B cell (primary cell): ENCODE data around the gene CD99L2. TPM values are rescaled to one million over a fixed set of nuclear protein-coding genes. Genes with fewer than 3 reads are reported as not detected.

Experiments
- ATAC-seq: fragments of 200-7000 bp; cut with Tn5 transposase; one replicate; pipeline ENCODE4 v1.10.0; 2021; ENCODE audit warnings: low read depth, mild to moderate bottlenecking, moderate number of reproducible peaks, moderate library complexity
- CTCF ChIA-PET: fragments of 350-600 bp; sonication (Branson Sonifier 250); formaldehyde crosslinking; loops from one replicate; lab custom pipeline; 2021; ENCODE audit warnings: antibody characterized with exemption, inconsistent platforms; lab: Charles Lee
- POLR2A ChIA-PET: fragments of 350-600 bp; sonication (Branson Sonifier 250); formaldehyde crosslinking; loops from one replicate; lab custom pipeline; 2021; ENCODE audit warnings: antibody characterized with exemption; lab: Charles Lee
- DNase-seq: peaks from one replicate; pipeline ENCODE4 v3.0.0; 2013
- H2AFZ ChIP-seq: 2 replicates; pipeline ENCODE4 v1.6.1; 2012; ENCODE audit warnings: mild to moderate bottlenecking, low read depth, low read length; ENCODE audit not compliant: insufficient read depth, poor library complexity, severe bottlenecking
- H3K27ac ChIP-seq, 2 donors: 1 replicate in 1 of 2; 2 replicates in 1 of 2; pipeline ENCODE4 v1.5.1; 2012 to 2013; ENCODE audit warnings: low read length in 2 of 2, mild to moderate bottlenecking in 2 of 2, moderate library complexity in 1 of 2
- H3K27me3 ChIP-seq, 4 experiments: fragments of 200-600 bp in 1 of 4; sonication (generic) in 1 of 4; replicated peaks in 1 of 4; 1 replicate in 2 of 4; 2 replicates in 2 of 4; pipeline versions ENCODE4 v1.6.1 to v1.7.0; 2013 to 2016; ENCODE audit warnings: low read length in 3 of 4, mild to moderate bottlenecking in 2 of 4, mixed read lengths in 1 of 4, moderate library complexity in 1 of 4; ENCODE audit not compliant: insufficient read depth in 4 of 4, control insufficient read depth in 3 of 4; ENCODE audit errors: control extremely low read depth in 1 of 4
- H3K36me3 ChIP-seq, 2 experiments: replicated peaks in 1 of 2; 1 replicate in 1 of 2; 2 replicates in 1 of 2; pipeline versions ENCODE4 v1.6.1 to v1.7.1; 2013; ENCODE audit warnings: low read length in 1 of 2; ENCODE audit not compliant: insufficient read depth in 2 of 2, control insufficient read depth in 1 of 2; ENCODE audit errors: control extremely low read depth in 1 of 2, extremely low read depth in 1 of 2
- H3K4me1 ChIP-seq, 2 donors: fragments of 200-600 bp in 1 of 2; sonication (generic) in 1 of 2; 1 replicate in 1 of 2; 2 replicates in 1 of 2; pipeline versions ENCODE4 v1.5.1 to v1.6.1; 2013 to 2017; ENCODE audit warnings: low read length in 2 of 2; ENCODE audit not compliant: control insufficient read depth in 2 of 2, insufficient read depth in 2 of 2
- H3K4me2 ChIP-seq: replicated peaks from 2 replicates; pipeline ENCODE3; 2012; ENCODE audit warnings: mild to moderate bottlenecking, low read depth, low read length; ENCODE audit not compliant: poor library complexity, severe bottlenecking
- H3K4me3 ChIP-seq, 5 experiments: fragments of 200-600 bp in 1 of 5; sonication (generic) in 1 of 5; 1 replicate in 3 of 5; 2 replicates in 2 of 5; pipeline versions ENCODE4 v1.5.1 to v1.7.0; 2011 to 2016; ENCODE audit warnings: low read length in 4 of 5, mild to moderate bottlenecking in 4 of 5, low read depth in 2 of 5, control low read depth in 1 of 5, moderate library complexity in 1 of 5; ENCODE audit not compliant: insufficient read depth in 1 of 5; ENCODE audit errors: control extremely low read depth in 1 of 5, extremely low read depth in 1 of 5
- H3K79me2 ChIP-seq: fragments of 200-600 bp; sonication (generic); one replicate; pipeline ENCODE4 v1.6.0; 2016; ENCODE audit warnings: low read length; ENCODE audit not compliant: control insufficient read depth, insufficient read depth
- H3K9ac ChIP-seq: fragments of 200-600 bp; sonication (generic); 2 replicates; pipeline ENCODE4 v1.6.1; 2017; ENCODE audit warnings: mild to moderate bottlenecking, low read length, moderate library complexity
- H3K9me3 ChIP-seq, 3 donors: one replicate each; pipeline versions ENCODE4 v1.6.1 to v1.7.1; 2013; ENCODE audit warnings: low read length in 2 of 3; ENCODE audit not compliant: control insufficient read depth in 2 of 3, insufficient read depth in 1 of 3; ENCODE audit errors: control extremely low read depth in 1 of 3
- H4K20me1 ChIP-seq: 2 replicates; pipeline ENCODE4 v1.6.0; 2012; ENCODE audit warnings: mild to moderate bottlenecking, low read length; ENCODE audit not compliant: insufficient read depth, control insufficient read depth, poor library complexity, severe bottlenecking
- H3K27ac Mint-ChIP-seq: one replicate; pipeline ENCODE4 v1.8.0; 2021; ENCODE audit warnings: mixed read lengths
- H3K27me3 Mint-ChIP-seq: one replicate; pipeline ENCODE4 v1.8.0; 2021; ENCODE audit warnings: mixed read lengths
- H3K4me1 Mint-ChIP-seq: one replicate; pipeline ENCODE4 v1.8.0; 2021; ENCODE audit warnings: mixed read lengths
- H3K4me3 Mint-ChIP-seq: one replicate; pipeline ENCODE4 v1.8.0; 2021; ENCODE audit warnings: mixed read lengths
- H3K9me3 Mint-ChIP-seq: one replicate; pipeline ENCODE4 v1.8.0; 2022; ENCODE audit warnings: mixed read lengths; ENCODE audit not compliant: insufficient read depth
- EZH2 ChIP-seq: IDR thresholded peaks from 2 replicates; pipeline ENCODE4 v1.6.1; 2012; ENCODE audit warnings: borderline replicate concordance, low read depth, mild to moderate bottlenecking, moderate library complexity, low read length; ENCODE audit not compliant: insufficient read depth, poor library complexity, severe bottlenecking
- WGBS: methylation state at CpG from one replicate; pipeline ENCODE4 v1.1.5; 2013; ENCODE audit warnings: missing lambda C conversion rate; ENCODE audit not compliant: insufficient coverage; 5-methylcytosine and 5-hydroxymethylcytosine counted together
- intact Hi-C: fragments of 100-400 bp; cut with micrococcal nuclease; formaldehyde crosslinking; loops from one replicate; pipeline ENCODE4 v1.10.0; 2022
- polyA plus RNA-seq: library from polyadenylated mRNA; depleted of rRNA; stranded (reverse); fragments of >200 nt; gene quantifications from 2 replicates; pipeline ENCODE4 v1.2.3, GENCODE V29; 2012
- total RNA-seq, 2 donors: library from RNA; stranded (reverse); fragments of 120-200 nt in 1 of 2; gene quantifications; 1 replicate in 1 of 2; 2 replicates in 1 of 2; pipeline versions ENCODE4 v1.2.3 to v1.2.4, GENCODE V29; 2013 to 2022
- TF ChIP-seq, protein P1 (sequence below): fragments of 200-600 bp; IDR thresholded peaks from one replicate; pipeline ENCODE4 v1.8.0; 2022; ENCODE audit warnings: antibody characterized with exemption, mild to moderate bottlenecking

Gene CD99L2
- total and polyA plus RNA-seq, 2 donors (not counting 1 experiment from before 2014, with no cell fraction given) = 8.7 to 17.8 TPM

- H3K9me3 Mint-ChIP-seq = no peaks in the 10 kb centered on the region
- no CpG with 5 or more reads among the region's 2 CpGs for WGBS
- no peak overlapping the region for H2AFZ ChIP-seq
- no peak overlapping the region for H3K4me2 ChIP-seq
- no peaks in the 10 kb centered on the region for H3K4me1 ChIP-seq
- H3K79me2 ChIP-seq = no peaks in the 10 kb centered on the region
- H3K9me3 ChIP-seq = no peaks in the 10 kb centered on the region
- H3K9ac ChIP-seq = no peak overlapping the region
- no peaks in the 10 kb centered on the region for H3K4me1 Mint-ChIP-seq
- H3K4me3 Mint-ChIP-seq = no peak overlapping the region
- H3K27ac Mint-ChIP-seq = no peak overlapping the region
- intact Hi-C loops = no loop called here
- no peaks in the 10 kb centered on the region for H3K27me3 ChIP-seq
- CTCF ChIA-PET = no interaction called here
- ATAC-seq (no peak), DNase-seq (no peak)
- no peak for TF ChIP-seq EZH2
- TF ChIP-seq, protein P1, sequence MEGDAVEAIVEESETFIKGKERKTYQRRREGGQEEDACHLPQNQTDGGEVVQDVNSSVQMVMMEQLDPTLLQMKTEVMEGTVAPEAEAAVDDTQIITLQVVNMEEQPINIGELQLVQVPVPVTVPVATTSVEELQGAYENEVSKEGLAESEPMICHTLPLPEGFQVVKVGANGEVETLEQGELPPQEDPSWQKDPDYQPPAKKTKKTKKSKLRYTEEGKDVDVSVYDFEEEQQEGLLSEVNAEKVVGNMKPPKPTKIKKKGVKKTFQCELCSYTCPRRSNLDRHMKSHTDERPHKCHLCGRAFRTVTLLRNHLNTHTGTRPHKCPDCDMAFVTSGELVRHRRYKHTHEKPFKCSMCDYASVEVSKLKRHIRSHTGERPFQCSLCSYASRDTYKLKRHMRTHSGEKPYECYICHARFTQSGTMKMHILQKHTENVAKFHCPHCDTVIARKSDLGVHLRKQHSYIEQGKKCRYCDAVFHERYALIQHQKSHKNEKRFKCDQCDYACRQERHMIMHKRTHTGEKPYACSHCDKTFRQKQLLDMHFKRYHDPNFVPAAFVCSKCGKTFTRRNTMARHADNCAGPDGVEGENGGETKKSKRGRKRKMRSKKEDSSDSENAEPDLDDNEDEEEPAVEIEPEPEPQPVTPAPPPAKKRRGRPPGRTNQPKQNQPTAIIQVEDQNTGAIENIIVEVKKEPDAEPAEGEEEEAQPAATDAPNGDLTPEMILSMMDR = no peak
- no peaks in the 10 kb centered on the region for H3K36me3 ChIP-seq
- H3K27ac ChIP-seq = no peak overlapping the region
- H3K4me3 ChIP-seq = no peak overlapping the region
- no peaks in the 10 kb centered on the region for H4K20me1 ChIP-seq
- H3K27me3 Mint-ChIP-seq = no peaks in the 10 kb centered on the region
- POLR2A ChIA-PET = no interaction called here
These were observed 92.7 kb downstream of the CD99L2 start for GRCh38 chrX:150805736-150806135.

DNA sequence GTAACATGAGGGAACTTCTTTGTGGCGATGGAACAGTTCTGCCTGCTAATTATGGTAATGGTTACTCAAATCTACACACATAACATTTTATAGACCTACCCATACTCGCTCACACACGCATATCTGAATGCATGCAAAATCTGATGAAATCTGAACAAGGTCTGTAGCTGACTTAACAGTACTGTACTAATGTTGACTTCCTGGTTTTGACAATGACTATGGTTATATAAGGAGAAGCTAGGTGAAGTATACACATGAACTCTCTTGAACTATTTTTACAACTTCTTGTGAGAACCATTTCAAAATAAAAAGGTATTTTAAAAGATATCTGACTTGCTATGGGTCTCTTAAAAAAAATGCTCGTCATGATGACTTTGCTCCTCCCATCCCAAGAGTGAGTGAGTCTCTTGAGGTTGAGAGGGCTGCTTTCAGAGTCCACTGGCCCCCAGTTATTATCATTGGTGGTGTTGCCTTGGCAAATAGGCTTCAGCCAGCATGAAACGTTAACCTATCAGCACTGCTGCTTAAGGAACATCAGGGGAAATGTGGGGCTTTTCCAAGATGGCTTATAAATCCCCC is 105.4 kb downstream of the CD99L2 start:
- Histone ChIP-seq H3K27ac (no peak overlapping the region), H3K27me3 (no peaks in the 10 kb centered on the region), H4K20me1 (no peaks in the 10 kb centered on the region), H3K4me3 (no peak overlapping the region), H3K9me3 (peaks cover 0 to 4% (median 0%) of the 10 kb centered on the region in 3 donors), H3K4me1 (no peaks in the 10 kb centered on the region), H3K79me2 (no peaks in the 10 kb centered on the region), H3K36me3 (peaks cover 0 to 13% of the 10 kb centered on the region in 2 experiments), H3K4me2 (no peak overlapping the region), H3K9ac (no peak overlapping the region), H2AFZ (no peak overlapping the region)
- no peak for ATAC-seq
- H3K27ac Mint-ChIP-seq = no peak overlapping the region
- intact Hi-C loops = no loop called here
- no peak for DNase-seq
- H3K4me3 Mint-ChIP-seq = no peak overlapping the region
- H3K4me1 Mint-ChIP-seq = no peaks in the 10 kb centered on the region
- peaks cover 1% of the 10 kb centered on the region for H3K9me3 Mint-ChIP-seq
- no peak for TF ChIP-seq EZH2
- TF ChIP-seq, protein P1 = no peak
- POLR2A ChIA-PET = no interaction called here
- WGBS = no CpG with 5 or more reads among the region's 5 CpGs
- CTCF ChIA-PET = interaction anchor here (1.1 kb wide), 1 partner anchor 21 kb away, joined by 3 read pairs; no protein-coding TSS in a partner anchor
- no peaks in the 10 kb centered on the region for H3K27me3 Mint-ChIP-seq
